ENCODE measurements around the gene IFNA6. TPM values are rescaled to one million over a fixed set of nuclear protein-coding genes. Genes with fewer than 3 reads are reported as not detected.

The IFNA6 gene
- not detected in 2 replicates for total RNA-seq

GRCh38 chr9:21350787-21351186 is at the start of gene IFNA6:
TSS of gene IFNA6 (minus strand) at chr9:21350887. CDS start at chr9:21350887, 0 bp downstream.

GRCh38 chr9:21385131-21385670 is 34.5 kb upstream of the IFNA6 start, which contains the start of gene IFNA2:
TSS of gene IFNA2 (minus strand) at chr9:21385398. CDS start at chr9:21385329, 69 bp downstream.

GRCh38 chr9:21367957-21368356 is 17.3 kb upstream of the IFNA6 start, which contains the start of gene IFNA13:
TSS of gene IFNA13 (minus strand) at chr9:21368057. CDS start at chr9:21368010, 47 bp downstream.

GRCh38 chr9:21334701-21335632 is 15.7 kb downstream of the IFNA6 start, which contains the start of gene KLHL9:
TSS of gene KLHL9 (minus strand) at chr9:21335404. CDS start at chr9:21334859, 545 bp downstream.

GRCh38 chr9:21305213-21305612 is 45.5 kb downstream of the IFNA6 start, which contains the start of gene IFNA5:
TSS of gene IFNA5 (minus strand) at chr9:21305313. CDS start at chr9:21305256, 57 bp downstream.

Other genes starting within 250 kb of the IFNA6 start
- not detected in 2 replicates for gene IFNW1, start 209.1 kb downstream of the IFNA6 start, total RNA-seq
- not detected in 2 replicates for gene IFNA21, start 184.2 kb downstream of the IFNA6 start, total RNA-seq
- gene IFNA4, start 163.3 kb downstream of the IFNA6 start, total RNA-seq = not detected in 2 replicates
- gene IFNA7, start 148.7 kb downstream of the IFNA6 start, total RNA-seq = not detected in 2 replicates
- not detected in 2 replicates for gene IFNA10, start 143.7 kb downstream of the IFNA6 start, total RNA-seq
- gene IFNA16, start 133.6 kb downstream of the IFNA6 start, total RNA-seq = not detected in 2 replicates
- gene IFNA17, start 122.7 kb downstream of the IFNA6 start, total RNA-seq = not detected in 2 replicates
- gene IFNA14, start 110.9 kb downstream of the IFNA6 start, total RNA-seq = not detected in 2 replicates
- not detected in 2 replicates for gene IFNA5, start 45.6 kb downstream of the IFNA6 start, total RNA-seq
- 22.5 and 29.8 TPM in 2 replicates for gene KLHL9, start 15.5 kb downstream of the IFNA6 start, total RNA-seq
- gene IFNA13, start 17.2 kb upstream of the IFNA6 start, total RNA-seq = not detected in 2 replicates
- not detected in 2 replicates for gene IFNA2, start 34.5 kb upstream of the IFNA6 start, total RNA-seq
- gene IFNA8, start 58.2 kb upstream of the IFNA6 start, total RNA-seq = not detected in 2 replicates
- gene IFNA1, start 89.6 kb upstream of the IFNA6 start, total RNA-seq = not detected in 2 replicates
- not detected in 2 replicates for gene IFNE, start 131.4 kb upstream of the IFNA6 start, total RNA-seq

All from myometrial cell (primary cell).